Parathyroid adenoma (tissue), 2 donors: ENCODE data around the gene FGFR4.

Experiments
- H2AFZ ChIP-seq: fragments of 300-600 bp; sonication (generic); one replicate; pipeline ENCODE4 v1.7.0; 2017; ENCODE audit warnings: antibody characterized with exemption, mild to moderate bottlenecking
- H3K27ac ChIP-seq: fragments of 300-600 bp; sonication (generic); one replicate; pipeline ENCODE4 v1.7.0; 2017
- H3K27me3 ChIP-seq: fragments of 300-600 bp; sonication (generic); one replicate; pipeline ENCODE4 v1.7.0; 2017; ENCODE audit warnings: low read length; ENCODE audit not compliant: control insufficient read depth, insufficient read depth
- H3K36me3 ChIP-seq: fragments of 300-600 bp; sonication (generic); one replicate; pipeline ENCODE4 v1.7.0; 2017; ENCODE audit warnings: low read length; ENCODE audit not compliant: control insufficient read depth, insufficient read depth
- H3K4me1 ChIP-seq: fragments of 300-600 bp; sonication (generic); one replicate; pipeline ENCODE4 v1.7.0; 2017; ENCODE audit warnings: control low read depth
- H3K4me2 ChIP-seq: fragments of 300-600 bp; sonication (generic); one replicate; pipeline ENCODE4 v1.7.0; 2017; ENCODE audit warnings: low read length
- H3K4me3 ChIP-seq: fragments of 300-600 bp; sonication (generic); one replicate; pipeline ENCODE4 v1.7.0; 2017; ENCODE audit warnings: low read depth, low read length
- H3K79me2 ChIP-seq: fragments of 300-600 bp; sonication (generic); one replicate; pipeline ENCODE4 v1.7.0; 2017; ENCODE audit warnings: control low read depth
- H3K9ac ChIP-seq: fragments of 300-600 bp; sonication (generic); one replicate; pipeline ENCODE4 v1.7.0; 2017; ENCODE audit warnings: mild to moderate bottlenecking
- H3K9me3 ChIP-seq: fragments of 300-600 bp; sonication (generic); one replicate; pipeline ENCODE4 v1.7.0; 2017; ENCODE audit warnings: low read length; ENCODE audit not compliant: control insufficient read depth
- TF ChIP-seq, protein P1 (sequence below): fragments of 300-600 bp; sonication (generic); IDR thresholded peaks from one replicate; pipeline ENCODE4 v1.7.0; 2017; ENCODE audit warnings: antibody characterized with exemption, mild to moderate bottlenecking
- donor health status: primary hyperparathyroidism.

Gene FGFR4

DNA sequence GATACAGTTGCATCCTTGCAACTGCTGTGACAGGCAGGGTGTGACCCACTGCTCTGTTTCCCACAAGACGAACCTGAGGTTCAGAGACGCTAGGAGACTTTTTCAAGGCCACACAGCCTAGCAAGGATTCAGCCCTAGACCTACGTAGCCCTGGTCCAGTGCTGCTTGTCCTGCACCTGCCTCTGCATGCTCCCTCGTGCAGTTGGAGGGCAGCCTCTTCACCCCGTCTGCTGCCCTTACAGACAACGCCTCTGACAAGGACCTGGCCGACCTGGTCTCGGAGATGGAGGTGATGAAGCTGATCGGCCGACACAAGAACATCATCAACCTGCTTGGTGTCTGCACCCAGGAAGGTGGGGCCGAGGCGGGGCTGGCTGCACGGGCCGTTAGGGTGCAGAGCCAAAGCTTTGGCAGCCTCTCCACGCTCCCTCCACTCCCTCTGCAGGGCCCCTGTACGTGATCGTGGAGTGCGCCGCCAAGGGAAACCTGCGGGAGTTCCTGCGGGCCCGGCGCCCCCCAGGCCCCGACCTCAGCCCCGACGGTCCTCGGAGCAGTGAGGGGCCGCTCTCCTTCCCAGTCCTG is 8.5 kb downstream of the FGFR4 start:
- Histone ChIP-seq H3K36me3 (no peaks in the 10 kb centered on the region), H3K4me2 (no peak overlapping the region), H3K4me1 (no peaks in the 10 kb centered on the region), H3K79me2 (no peaks in the 10 kb centered on the region), H3K27me3 (no peaks in the 10 kb centered on the region), H3K9me3 (no peaks in the 10 kb centered on the region), H3K9ac (no peak overlapping the region), H2AFZ (no peak overlapping the region), H3K27ac (no peak overlapping the region), H3K4me3 (no peak overlapping the region)
- TF ChIP-seq, protein P1, sequence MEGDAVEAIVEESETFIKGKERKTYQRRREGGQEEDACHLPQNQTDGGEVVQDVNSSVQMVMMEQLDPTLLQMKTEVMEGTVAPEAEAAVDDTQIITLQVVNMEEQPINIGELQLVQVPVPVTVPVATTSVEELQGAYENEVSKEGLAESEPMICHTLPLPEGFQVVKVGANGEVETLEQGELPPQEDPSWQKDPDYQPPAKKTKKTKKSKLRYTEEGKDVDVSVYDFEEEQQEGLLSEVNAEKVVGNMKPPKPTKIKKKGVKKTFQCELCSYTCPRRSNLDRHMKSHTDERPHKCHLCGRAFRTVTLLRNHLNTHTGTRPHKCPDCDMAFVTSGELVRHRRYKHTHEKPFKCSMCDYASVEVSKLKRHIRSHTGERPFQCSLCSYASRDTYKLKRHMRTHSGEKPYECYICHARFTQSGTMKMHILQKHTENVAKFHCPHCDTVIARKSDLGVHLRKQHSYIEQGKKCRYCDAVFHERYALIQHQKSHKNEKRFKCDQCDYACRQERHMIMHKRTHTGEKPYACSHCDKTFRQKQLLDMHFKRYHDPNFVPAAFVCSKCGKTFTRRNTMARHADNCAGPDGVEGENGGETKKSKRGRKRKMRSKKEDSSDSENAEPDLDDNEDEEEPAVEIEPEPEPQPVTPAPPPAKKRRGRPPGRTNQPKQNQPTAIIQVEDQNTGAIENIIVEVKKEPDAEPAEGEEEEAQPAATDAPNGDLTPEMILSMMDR: no peak

DNA sequence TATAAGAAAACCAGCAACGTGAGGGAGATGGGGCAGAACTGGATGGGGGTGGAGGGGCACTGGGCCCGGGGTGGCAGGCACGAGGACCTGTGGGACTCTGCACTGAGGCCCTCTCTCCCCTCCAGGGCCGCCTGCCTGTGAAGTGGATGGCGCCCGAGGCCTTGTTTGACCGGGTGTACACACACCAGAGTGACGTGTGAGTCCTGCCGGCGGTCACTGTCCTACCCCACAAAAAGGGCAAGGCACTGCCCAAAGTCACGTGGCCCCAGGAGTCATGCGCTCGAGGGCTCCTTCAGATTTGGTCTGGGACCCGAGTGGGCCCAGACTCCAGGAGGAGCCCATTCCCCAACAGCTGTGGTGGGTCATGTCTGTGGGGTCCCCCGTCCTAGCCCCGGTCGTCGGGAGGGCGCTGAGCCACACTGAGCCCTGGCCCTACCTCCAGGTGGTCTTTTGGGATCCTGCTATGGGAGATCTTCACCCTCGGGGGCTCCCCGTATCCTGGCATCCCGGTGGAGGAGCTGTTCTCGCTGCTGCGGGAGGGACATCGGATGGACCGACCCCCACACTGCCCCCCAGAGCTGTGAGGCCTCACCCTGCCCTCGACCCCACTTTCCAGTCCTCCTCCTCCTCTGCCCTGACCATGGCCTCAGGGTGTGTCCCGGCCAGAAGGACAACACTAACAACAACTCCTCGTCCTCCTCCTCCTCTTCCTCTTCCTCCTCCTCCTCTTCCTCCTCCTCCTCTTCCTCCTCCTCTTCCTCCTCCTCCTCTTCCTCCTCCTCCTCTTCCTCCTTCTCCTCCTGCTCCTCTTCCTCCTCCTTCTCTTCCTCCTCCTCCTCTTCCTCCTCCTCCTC is 9.7 kb downstream of the FGFR4 start:
- TF ChIP-seq, protein P1: no peak
- Histone ChIP-seq H3K4me3 (no peak overlapping the region), H3K9me3 (no peaks in the 10 kb centered on the region), H3K27ac (no peak overlapping the region), H3K4me2 (no peak overlapping the region), H3K9ac (no peak overlapping the region), H3K79me2 (no peaks in the 10 kb centered on the region), H3K27me3 (no peaks in the 10 kb centered on the region), H2AFZ (no peak overlapping the region), H3K36me3 (no peaks in the 10 kb centered on the region), H3K4me1 (no peaks in the 10 kb centered on the region)

DNA sequence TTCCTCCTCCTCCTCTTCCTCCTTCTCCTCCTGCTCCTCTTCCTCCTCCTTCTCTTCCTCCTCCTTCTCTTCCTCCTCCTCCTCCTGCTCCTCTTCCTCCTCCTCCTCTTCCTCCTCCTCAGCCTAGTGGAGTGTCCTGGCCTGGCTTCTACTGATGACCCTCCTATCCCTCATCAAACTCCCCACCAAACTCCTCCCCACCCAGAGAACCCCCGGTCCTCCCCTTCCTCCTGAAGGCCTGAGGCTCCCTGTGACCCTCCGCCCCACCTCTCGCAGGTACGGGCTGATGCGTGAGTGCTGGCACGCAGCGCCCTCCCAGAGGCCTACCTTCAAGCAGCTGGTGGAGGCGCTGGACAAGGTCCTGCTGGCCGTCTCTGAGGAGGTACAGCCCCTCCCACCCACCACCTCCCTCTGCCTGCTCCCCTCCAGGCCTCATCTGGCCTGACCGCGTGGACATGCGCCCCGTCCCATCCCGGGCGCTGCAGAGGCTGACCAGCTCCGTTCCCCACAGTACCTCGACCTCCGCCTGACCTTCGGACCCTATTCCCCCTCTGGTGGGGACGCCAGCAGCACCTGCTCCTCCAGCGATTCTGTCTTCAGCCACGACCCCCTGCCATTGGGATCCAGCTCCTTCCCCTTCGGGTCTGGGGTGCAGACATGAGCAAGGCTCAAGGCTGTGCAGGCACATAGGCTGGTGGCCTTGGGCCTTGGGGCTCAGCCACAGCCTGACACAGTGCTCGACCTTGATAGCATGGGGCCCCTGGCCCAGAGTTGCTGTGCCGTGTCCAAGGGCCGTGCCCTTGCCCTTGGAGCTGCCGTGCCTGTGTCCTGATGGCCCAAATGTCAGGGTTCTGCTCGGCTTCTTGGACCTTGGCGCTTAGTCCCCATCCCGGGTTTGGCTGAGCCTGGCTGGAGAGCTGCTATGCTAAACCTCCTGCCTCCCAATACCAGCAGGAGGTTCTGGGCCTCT is 10.6 kb downstream of the FGFR4 start:
- Histone ChIP-seq H3K27me3 (no peaks in the 10 kb centered on the region), H3K79me2 (no peaks in the 10 kb centered on the region), H3K4me2 (no peak overlapping the region), H3K9me3 (no peaks in the 10 kb centered on the region), H2AFZ (no peak overlapping the region), H3K9ac (no peak overlapping the region), H3K27ac (no peak overlapping the region), H3K4me1 (no peaks in the 10 kb centered on the region), H3K4me3 (no peak overlapping the region), H3K36me3 (no peaks in the 10 kb centered on the region)
- TF ChIP-seq, protein P1: no peak

DNA sequence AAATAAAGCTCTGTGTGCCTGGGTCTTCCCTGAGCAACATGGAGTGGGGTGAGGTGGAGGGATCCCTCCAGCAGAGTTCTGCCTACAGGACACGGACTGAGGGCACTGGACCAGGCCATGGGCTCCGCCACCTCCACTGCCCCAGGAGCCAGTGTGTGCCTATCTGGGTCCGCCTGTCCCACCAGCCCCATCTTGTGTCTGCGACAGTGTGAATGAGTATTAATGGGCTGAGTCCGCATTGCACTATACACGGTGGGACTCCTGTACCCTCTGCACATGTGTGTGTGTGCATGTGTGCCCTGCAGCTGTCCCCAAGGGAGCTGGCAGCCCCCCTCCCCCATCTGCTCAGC is 11.4 kb downstream of the FGFR4 start:
- Histone ChIP-seq H3K27me3 (no peaks in the 10 kb centered on the region), H3K4me3 (no peak overlapping the region), H3K4me2 (no peak overlapping the region), H3K79me2 (no peaks in the 10 kb centered on the region), H3K9me3 (no peaks in the 10 kb centered on the region), H3K27ac (no peak overlapping the region), H3K4me1 (no peaks in the 10 kb centered on the region), H2AFZ (no peak overlapping the region), H3K9ac (no peak overlapping the region), H3K36me3 (no peaks in the 10 kb centered on the region)
- TF ChIP-seq, protein P1: no peak
